Lower leg skin (tissue), 4 donors: ENCODE results near the gene NTN4. TPM values are rescaled to one million over a fixed set of nuclear protein-coding genes. Genes with fewer than 3 reads are reported as not detected.
"Not testable (repeated sequence)": the region's sequence is repeated elsewhere in the genome, so short reads cannot be mapped to it uniquely, and the experiment has no call there.

Experiments
- DNase-seq, 2 donors: peaks; one replicate each; pipeline ENCODE4 v3.0.0-alpha.2; 2019; ENCODE audit warnings: low spot score in 2 of 2
- H3K4me3 ChIP-seq: fragments of 200-600 bp; sonication (generic); 2 replicates; pipeline ENCODE4 v1.5.1; 2017; ENCODE audit warnings: mild to moderate bottlenecking, low read depth; ENCODE audit not compliant: poor library complexity, severe bottlenecking
- POLR2A ChIP-seq, 2 donors: fragments of 450-650 bp; IDR thresholded peaks; one replicate each; pipeline ENCODE4 v1.6.1; 2016 to 2017; ENCODE audit warnings: antibody characterized with exemption in 2 of 2, mild to moderate bottlenecking in 1 of 2, moderate library complexity in 1 of 2
- WGBS, 2 donors: methylation state at CpG; one replicate each; pipeline ENCODE4 v1.1.5; 2018; 5-methylcytosine and 5-hydroxymethylcytosine counted together
- intact Hi-C: fragments of 100-400 bp; cut with DNase I; formaldehyde crosslinking; loops from one replicate; pipeline ENCODE4 v1.15.0; 2023; ENCODE audit warnings: low total_unique reads
- total RNA-seq, 4 donors: library from RNA; depleted of rRNA; stranded (reverse); fragments of >200 nt; gene quantifications; one replicate each; pipeline ENCODE4 v1.1.0, GENCODE V29; 2016
- TF ChIP-seq, protein P1 (sequence below), 3 donors: fragments of 450-650 bp; IDR thresholded peaks; one replicate each; pipeline ENCODE4 v1.5.1; 2016; ENCODE audit warnings: antibody characterized with exemption in 3 of 3, mild to moderate bottlenecking in 3 of 3, moderate library complexity in 2 of 3

The NTN4 gene
- total RNA-seq, 4 donors from 2014 or later: 11.0 to 30.6 (median 16.8) TPM

DNA sequence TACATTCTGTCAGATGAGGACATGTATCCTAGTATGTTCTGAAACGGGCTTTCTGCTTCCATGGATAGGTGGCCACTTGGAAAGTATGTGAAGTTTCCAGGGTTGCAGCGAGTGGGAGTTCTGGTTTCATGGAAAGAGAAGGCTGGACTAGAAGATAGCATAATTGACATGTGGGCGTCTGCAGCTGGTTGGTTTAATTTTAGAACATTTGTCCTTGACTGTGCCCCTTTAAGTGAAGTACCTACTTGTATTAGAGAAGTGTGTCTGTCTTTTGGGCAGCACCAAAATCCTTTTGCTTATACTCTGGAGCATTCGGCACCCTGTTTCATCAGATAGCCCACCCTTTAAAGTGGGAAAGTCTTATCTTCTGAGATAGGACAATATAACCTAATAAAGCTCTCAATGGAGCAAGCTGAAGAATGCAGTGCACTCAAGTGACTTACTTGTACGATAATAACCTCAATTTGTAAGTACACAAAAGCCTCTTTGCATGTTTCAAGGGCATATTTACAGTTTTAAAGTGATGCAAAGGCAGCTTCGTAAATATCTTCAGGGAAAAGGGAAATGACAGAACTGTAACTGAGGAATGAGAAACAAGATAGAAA is 35.2 kb downstream of the NTN4 start:
- no peak for TF ChIP-seq POLR2A (IDR thresholded peaks at IDR 0.05)
- TF ChIP-seq, protein P1, sequence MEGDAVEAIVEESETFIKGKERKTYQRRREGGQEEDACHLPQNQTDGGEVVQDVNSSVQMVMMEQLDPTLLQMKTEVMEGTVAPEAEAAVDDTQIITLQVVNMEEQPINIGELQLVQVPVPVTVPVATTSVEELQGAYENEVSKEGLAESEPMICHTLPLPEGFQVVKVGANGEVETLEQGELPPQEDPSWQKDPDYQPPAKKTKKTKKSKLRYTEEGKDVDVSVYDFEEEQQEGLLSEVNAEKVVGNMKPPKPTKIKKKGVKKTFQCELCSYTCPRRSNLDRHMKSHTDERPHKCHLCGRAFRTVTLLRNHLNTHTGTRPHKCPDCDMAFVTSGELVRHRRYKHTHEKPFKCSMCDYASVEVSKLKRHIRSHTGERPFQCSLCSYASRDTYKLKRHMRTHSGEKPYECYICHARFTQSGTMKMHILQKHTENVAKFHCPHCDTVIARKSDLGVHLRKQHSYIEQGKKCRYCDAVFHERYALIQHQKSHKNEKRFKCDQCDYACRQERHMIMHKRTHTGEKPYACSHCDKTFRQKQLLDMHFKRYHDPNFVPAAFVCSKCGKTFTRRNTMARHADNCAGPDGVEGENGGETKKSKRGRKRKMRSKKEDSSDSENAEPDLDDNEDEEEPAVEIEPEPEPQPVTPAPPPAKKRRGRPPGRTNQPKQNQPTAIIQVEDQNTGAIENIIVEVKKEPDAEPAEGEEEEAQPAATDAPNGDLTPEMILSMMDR (IDR thresholded peaks at IDR 0.05): no peak
- intact Hi-C loops: no loop called here
- WGBS, 2 donors: 78 to 84% methylated on average over 6 of the region's 6 CpGs
- H3K4me3 ChIP-seq: no peak overlapping the region
- DNase-seq: no peak

DNA sequence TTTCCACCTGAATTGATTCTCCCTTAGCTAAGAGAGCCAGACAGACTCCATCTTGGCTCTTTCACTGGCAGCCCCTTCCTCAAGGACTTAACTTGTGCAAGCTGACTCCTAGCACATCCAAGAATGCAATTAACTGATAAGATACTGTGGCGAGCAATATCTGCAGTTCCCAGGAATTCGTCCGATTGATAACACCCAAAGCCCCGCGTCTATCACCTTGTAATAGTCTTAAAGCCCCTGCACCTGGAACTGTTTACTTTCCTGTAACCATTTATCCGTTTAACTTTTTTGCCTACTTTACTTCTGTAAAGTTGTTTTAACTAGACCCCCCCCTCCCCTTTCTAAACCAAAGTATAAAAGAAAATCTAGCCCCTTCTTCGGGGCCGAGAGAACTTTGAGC is 44.5 kb downstream of the NTN4 start:
- WGBS, 2 donors: 94 to 95% methylated on average over 8 of the region's 8 CpGs
- DNase-seq, intact Hi-C loops, H3K4me3 ChIP-seq: not testable (repeated sequence)

DNA sequence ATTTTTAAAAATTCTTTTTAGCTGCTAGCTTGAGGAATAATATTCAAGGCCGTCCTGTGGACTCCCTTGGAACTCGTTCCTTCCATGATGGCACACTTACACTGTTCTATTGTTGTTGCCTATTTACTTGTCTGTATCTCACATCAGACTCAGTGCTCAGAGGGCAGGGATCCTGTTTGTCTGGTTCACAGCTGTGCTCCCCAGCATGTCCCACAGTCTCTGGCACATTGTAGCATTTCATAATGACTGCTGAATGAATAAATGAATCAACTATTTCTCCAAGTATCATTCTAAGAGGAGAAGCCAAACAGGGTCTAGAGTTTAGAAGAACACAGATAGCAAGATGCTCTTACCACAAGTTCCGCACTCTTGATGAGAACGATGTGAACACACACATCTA is 48.0 kb downstream of the NTN4 start:
- peak in 1 of 2 donors; percentile 28 for DNase-seq
- 51 to 55% methylated on average over 4 of the region's 4 CpGs for WGBS, 2 donors
- intact Hi-C loops: no loop called here
- no peak overlapping the region for H3K4me3 ChIP-seq
- TF ChIP-seq, protein P1 (IDR thresholded peaks at IDR 0.05): no peak
- TF ChIP-seq POLR2A (IDR thresholded peaks at IDR 0.05): no peak

DNA sequence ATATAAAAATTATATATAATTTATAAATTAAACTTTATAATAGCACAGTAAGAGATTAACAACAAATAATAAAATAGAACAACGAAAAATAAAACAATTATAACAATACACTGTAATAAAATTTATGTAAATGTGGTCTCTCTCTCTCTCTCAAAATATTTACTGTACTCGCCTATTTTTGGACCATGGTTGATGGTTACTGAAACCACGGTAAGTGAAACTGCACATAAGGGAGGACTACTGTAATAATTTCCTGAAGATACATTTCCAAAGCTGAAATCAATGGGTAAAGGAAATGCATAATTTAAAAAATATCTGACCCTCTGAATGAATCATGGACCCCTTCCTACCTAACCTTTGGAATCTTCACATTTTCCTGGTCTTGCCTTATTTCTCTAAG is 48.9 kb downstream of the NTN4 start:
- 70 to 74% methylated on average over 3 of the region's 3 CpGs for WGBS, 2 donors
- intact Hi-C loops: no loop called here

DNA sequence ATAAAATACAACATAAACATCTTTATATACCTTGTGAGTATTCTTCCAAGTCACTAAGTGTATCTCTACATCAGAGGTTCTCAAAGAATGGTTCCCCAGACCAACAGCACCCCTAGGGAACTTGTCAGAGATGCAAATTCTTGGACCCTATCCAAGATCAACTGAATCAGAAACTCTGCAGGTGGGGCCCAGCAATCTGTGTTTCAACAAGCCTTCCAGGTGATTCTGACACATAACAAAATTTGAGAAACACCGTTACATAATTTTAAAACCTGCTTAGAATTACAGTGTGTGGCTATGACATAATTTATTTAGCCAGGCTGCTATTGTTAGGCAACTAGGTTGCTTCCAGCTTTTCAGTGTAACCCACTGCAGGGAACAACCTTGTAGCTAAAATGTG is 49.8 kb downstream of the NTN4 start:
- DNase-seq: no peak
- TF ChIP-seq POLR2A (IDR thresholded peaks at IDR 0.05): no peak
- TF ChIP-seq, protein P1 (IDR thresholded peaks at IDR 0.05): no peak
- H3K4me3 ChIP-seq: no peak overlapping the region
- WGBS, 2 donors: 38 to 45% methylated on average over 1 of the region's 1 CpG
- intact Hi-C loops: no loop called here

More for the DNA sequence above, 48.9 kb downstream of the NTN4 start:
- TF ChIP-seq, protein P1 (IDR thresholded peaks at IDR 0.05): no peak
- TF ChIP-seq POLR2A (IDR thresholded peaks at IDR 0.05): no peak
- no peak overlapping the region for H3K4me3 ChIP-seq
- no peak for DNase-seq

DNA sequence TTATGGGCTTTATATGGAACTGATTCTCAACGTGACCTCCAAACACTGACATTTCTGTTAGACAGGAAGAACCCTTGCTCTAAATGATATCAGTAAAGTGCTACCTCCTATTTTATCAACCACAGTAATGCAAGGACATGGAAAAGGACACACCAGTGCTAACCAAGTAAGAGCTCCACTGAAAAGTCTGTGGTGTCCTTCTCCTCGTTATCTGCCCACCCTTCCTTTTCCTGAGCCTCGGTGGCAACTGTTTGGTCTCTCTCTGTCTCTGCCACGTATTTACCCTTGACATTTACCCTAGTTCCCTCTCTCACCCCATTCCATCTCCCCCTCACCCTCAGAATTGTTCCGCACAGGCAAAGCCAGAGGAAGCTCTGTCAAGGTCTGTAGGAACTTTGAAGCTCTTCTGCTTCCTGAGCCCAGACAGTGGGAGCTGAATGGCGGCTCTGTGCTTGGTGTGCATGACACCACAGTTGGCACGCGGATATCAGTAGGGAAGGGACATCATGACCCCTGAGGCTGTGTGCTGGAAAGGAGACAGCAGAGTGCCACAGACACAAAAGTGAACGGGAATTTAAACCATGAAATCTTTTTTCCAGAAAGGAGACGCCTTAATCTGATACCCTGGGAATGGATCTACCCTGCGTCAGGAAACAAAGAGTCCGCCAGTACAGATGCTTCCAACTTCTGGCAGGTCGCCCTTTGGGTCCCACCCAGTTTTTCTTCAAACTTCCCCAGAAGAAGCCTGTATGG is 50.8 kb downstream of the NTN4 start:
- TF ChIP-seq POLR2A (IDR thresholded peaks at IDR 0.05): no peak
- TF ChIP-seq, protein P1 (IDR thresholded peaks at IDR 0.05): no peak
- peak in 1 of 2 donors; percentile 37 for DNase-seq
- 35 to 54% methylated on average over 13 of the region's 13 CpGs for WGBS, 2 donors
- no peak overlapping the region for H3K4me3 ChIP-seq
- intact Hi-C loops: no loop called here
